Esophagus muscularis mucosa (tissue), 3 donors: ENCODE data around the gene KCTD11.

Experiments
- POLR2A ChIP-seq: fragments of 450-650 bp; IDR thresholded peaks from one replicate; pipeline ENCODE4 v1.6.1; 2017; ENCODE audit warnings: antibody characterized with exemption, moderate library complexity, mild to moderate bottlenecking, low read depth
- POLR2AphosphoS5 ChIP-seq, 2 donors: sonication (generic); formaldehyde crosslinking; IDR thresholded peaks; one replicate each; pipeline ENCODE4 v1.6.1; 2017; ENCODE audit warnings: antibody characterized with exemption in 2 of 2
- TF ChIP-seq, protein P1 (sequence below), 3 experiments: fragments of 200-600 bp in 2 of 3; fragments of 450-650 bp in 1 of 3; sonication (generic) in 2 of 3; IDR thresholded peaks; one replicate each; pipeline ENCODE4 v1.5.1; 2017 to 2019; ENCODE audit warnings: antibody characterized with exemption in 3 of 3, mild to moderate bottlenecking in 2 of 3, moderate library complexity in 1 of 3

DNA sequence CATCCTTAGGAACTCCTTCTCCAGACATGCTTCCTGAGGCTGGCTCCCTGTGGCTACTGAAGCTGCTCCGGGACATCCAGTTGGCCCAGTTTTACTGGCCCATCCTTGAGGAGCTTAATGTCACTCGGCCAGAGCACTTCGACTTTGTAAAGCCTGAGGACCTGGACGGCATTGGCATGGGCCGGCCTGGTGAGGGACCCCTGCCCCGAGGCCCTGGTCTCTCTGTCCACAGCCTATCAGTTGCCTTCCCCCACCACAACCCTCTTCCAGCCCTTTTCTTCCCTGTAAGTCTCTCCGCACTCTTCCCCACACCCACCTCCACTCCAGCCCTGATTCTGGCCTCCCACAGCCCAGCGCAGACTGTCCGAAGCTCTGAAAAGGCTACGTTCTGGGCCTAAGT, 30.9 kb downstream of the KCTD11 start:
- TF ChIP-seq, protein P1, sequence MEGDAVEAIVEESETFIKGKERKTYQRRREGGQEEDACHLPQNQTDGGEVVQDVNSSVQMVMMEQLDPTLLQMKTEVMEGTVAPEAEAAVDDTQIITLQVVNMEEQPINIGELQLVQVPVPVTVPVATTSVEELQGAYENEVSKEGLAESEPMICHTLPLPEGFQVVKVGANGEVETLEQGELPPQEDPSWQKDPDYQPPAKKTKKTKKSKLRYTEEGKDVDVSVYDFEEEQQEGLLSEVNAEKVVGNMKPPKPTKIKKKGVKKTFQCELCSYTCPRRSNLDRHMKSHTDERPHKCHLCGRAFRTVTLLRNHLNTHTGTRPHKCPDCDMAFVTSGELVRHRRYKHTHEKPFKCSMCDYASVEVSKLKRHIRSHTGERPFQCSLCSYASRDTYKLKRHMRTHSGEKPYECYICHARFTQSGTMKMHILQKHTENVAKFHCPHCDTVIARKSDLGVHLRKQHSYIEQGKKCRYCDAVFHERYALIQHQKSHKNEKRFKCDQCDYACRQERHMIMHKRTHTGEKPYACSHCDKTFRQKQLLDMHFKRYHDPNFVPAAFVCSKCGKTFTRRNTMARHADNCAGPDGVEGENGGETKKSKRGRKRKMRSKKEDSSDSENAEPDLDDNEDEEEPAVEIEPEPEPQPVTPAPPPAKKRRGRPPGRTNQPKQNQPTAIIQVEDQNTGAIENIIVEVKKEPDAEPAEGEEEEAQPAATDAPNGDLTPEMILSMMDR (IDR thresholded peaks at IDR 0.05), result no peak
- TF ChIP-seq POLR2A (no peak), POLR2AphosphoS5 (IDR thresholded peaks at IDR 0.05) (no peak)
